HepG2 (cell line): ENCODE data around the gene CBLB. TPM values are rescaled to one million over a fixed set of nuclear protein-coding genes. Genes with fewer than 3 reads are reported as not detected.

Experiments used
- ATAC-seq: fragments of 200-7000 bp; cut with Tn5 transposase; 3 replicates; pipeline ENCODE4 v1.9.1; 2020; ENCODE audit warnings: mild to moderate bottlenecking, moderate library complexity
- BruUV-seq: library from RNA; stranded (reverse); fragments of 400-500 nt; replicated peaks from 2 replicates; lab custom pipeline; 2021; lab: Mats Ljungman, UMichigan
- CTCF ChIA-PET: fragments of 300-600 bp; formaldehyde crosslinking; extraction: SDS; loops from one replicate; lab custom pipeline; 2021; ENCODE audit warnings: low total read pairs, inconsistent platforms, low intra/inter-chr PET ratio; lab: Yijun Ruan, JAX
- POLR2A ChIA-PET: fragments of 350-600 bp; sonication (Branson Sonifier 250); formaldehyde crosslinking; loops from one replicate; lab custom pipeline; 2020; ENCODE audit warnings: antibody characterized with exemption, inconsistent platforms; lab: Yijun Ruan, JAX
- DNase-seq: peaks from one replicate; pipeline ENCODE4 v3.0.0-alpha.2; 2015; ENCODE audit warnings: low spot score
- FAIRE-seq: peaks from 3 replicates; lab custom pipeline; 2011; peaks lifted over from hg19 to GRCh38; lab: Jason Lieb, UNC
- H2AFZ ChIP-seq: one replicate; pipeline ENCODE4 v1.6.1; 2011; ENCODE audit warnings: low read length, inconsistent platforms
- H3K27ac ChIP-seq: fragments of 300-600 bp; 3 replicates; pipeline ENCODE4 v1.8.0; 2011; ENCODE audit warnings: mixed run types, mild to moderate bottlenecking, mixed read lengths, low read length, inconsistent platforms; ENCODE audit not compliant: insufficient read depth; ENCODE audit errors: extremely low read length
- H3K27me3 ChIP-seq, 2 experiments: fragments of 200-600 bp in 1 of 2; 2 replicates in 1 of 2; 3 replicates in 1 of 2; pipeline versions ENCODE4 v1.6.0 to v1.8.0; 2011; ENCODE audit warnings: low read length in 2 of 2, mild to moderate bottlenecking in 2 of 2, moderate library complexity in 2 of 2, inconsistent platforms in 1 of 2; ENCODE audit not compliant: insufficient read depth in 2 of 2, control insufficient read depth in 1 of 2
- H3K36me3 ChIP-seq, 2 experiments: fragments of 200-600 bp in 1 of 2; replicated peaks in 1 of 2; 2 replicates in 1 of 2; 3 replicates in 1 of 2; pipeline versions ENCODE4 v1.5.1 to v1.8.0; 2011; ENCODE audit warnings: low read length in 2 of 2, inconsistent platforms in 1 of 2; ENCODE audit not compliant: insufficient read depth in 2 of 2, control insufficient read depth in 1 of 2
- H3K4me1 ChIP-seq: 2 replicates; pipeline ENCODE4 v1.5.1; 2012; ENCODE audit warnings: low read length, inconsistent platforms; ENCODE audit not compliant: insufficient read depth
- H3K4me2 ChIP-seq: 2 replicates; pipeline ENCODE4 v1.6.0; 2011; ENCODE audit warnings: low read depth, low read length, inconsistent platforms
- H3K4me3 ChIP-seq, 3 experiments: fragments of 200-600 bp in 1 of 3; sonication (generic), shearing (Covaris generic) in 1 of 3; replicated peaks in 1 of 3; 2 replicates each; pipeline ENCODE4 v1.5.1; 2011 to 2016; ENCODE audit warnings: low read length in 3 of 3, inconsistent platforms in 2 of 3, low read depth in 2 of 3, mild to moderate bottlenecking in 2 of 3, control low read depth in 1 of 3, mixed read lengths in 1 of 3; ENCODE audit not compliant: insufficient read depth in 1 of 3
- H3K79me2 ChIP-seq: one replicate; pipeline ENCODE4 v1.6.1; 2011; ENCODE audit warnings: low read length, inconsistent platforms; ENCODE audit not compliant: insufficient read depth
- H3K9ac ChIP-seq: 2 replicates; pipeline ENCODE4 v1.6.0; 2011; ENCODE audit warnings: mild to moderate bottlenecking, low read depth, low read length, inconsistent platforms; ENCODE audit not compliant: insufficient read depth
- H3K9me3 ChIP-seq: 2 replicates; pipeline ENCODE4 v1.5.1; 2012; ENCODE audit warnings: mild to moderate bottlenecking, low read length
- H4K20me1 ChIP-seq: 2 replicates; pipeline ENCODE4 v1.6.0; 2011; ENCODE audit warnings: inconsistent platforms, mild to moderate bottlenecking, low read length, moderate library complexity; ENCODE audit not compliant: insufficient read depth
- CC2D1A ChIP-seq: sonication (generic); formaldehyde crosslinking; IDR thresholded peaks from 2 replicates; pipeline ENCODE4 v1.8.1; 2023; ENCODE audit warnings: mild to moderate bottlenecking, missing genetic modification reagents
- FOSL2 ChIP-seq: sonication (generic); formaldehyde crosslinking; IDR thresholded peaks from 2 replicates; pipeline ENCODE4 v1.4.0; 2020; ENCODE audit warnings: missing genetic modification reagents
- GABPA ChIP-seq, 2 experiments: IDR thresholded peaks; 2 replicates each; pipeline ENCODE4 v1.6.1; 2011 to 2016; ENCODE audit warnings: low read depth in 2 of 2, low read length in 1 of 2, missing biosample characterization in 1 of 2, missing genetic modification characterization in 1 of 2
- KAT2B ChIP-seq: fragments of 150-350 bp; IDR thresholded peaks from 2 replicates; pipeline ENCODE4 v1.6.1; 2014; ENCODE audit warnings: low read depth, low read length, borderline replicate concordance
- TSC22D2 ChIP-seq: sonication (generic); formaldehyde crosslinking; IDR thresholded peaks from 2 replicates; pipeline ENCODE4 v1.5.1; 2020; ENCODE audit warnings: missing genetic modification reagents, mild to moderate bottlenecking, borderline replicate concordance
- ZNF207 ChIP-seq: fragments of 450-650 bp; IDR thresholded peaks from 2 replicates; pipeline ENCODE4 v1.6.1; 2016; ENCODE audit warnings: antibody characterized with exemption, borderline replicate concordance
- ZNF256 ChIP-seq: sonication (generic); formaldehyde crosslinking; conservative IDR thresholded peaks from 2 replicates; pipeline ENCODE4 v1.4.0; 2020; ENCODE audit warnings: missing genetic modification reagents
- ZNF264 ChIP-seq: sonication (generic); formaldehyde crosslinking; IDR thresholded peaks from 2 replicates; pipeline ENCODE4 v1.4.0; 2020; ENCODE audit warnings: missing genetic modification reagents
- ZNF567 ChIP-seq: sonication (generic); formaldehyde crosslinking; IDR thresholded peaks from 2 replicates; pipeline ENCODE4 v1.8.1; 2023; ENCODE audit warnings: mild to moderate bottlenecking, missing genetic modification reagents, borderline replicate concordance
- ZNF660 ChIP-seq: sonication (generic); formaldehyde crosslinking; IDR thresholded peaks from 2 replicates; pipeline ENCODE4 v1.5.1; 2020; ENCODE audit warnings: mild to moderate bottlenecking, low read depth, missing genetic modification reagents, borderline replicate concordance
- WGBS: methylation state at CpG from one replicate; pipeline ENCODE4 v1.1.6; 2017; ENCODE audit warnings: low lambda C conversion rate; 5-methylcytosine and 5-hydroxymethylcytosine counted together
- in situ Hi-C: cut with HindIII; loops from 2 replicates; pipeline ENCODE4 v1.10.0; 2017; ENCODE audit warnings: low pct_unique_long_range_greater_than_20kb; ENCODE audit not compliant: extremely low pct_ligation_motif_present
- intact Hi-C: fragments of 100-400 bp; cut with micrococcal nuclease; formaldehyde crosslinking; loops from one replicate; pipeline ENCODE4 v1.10.0; 2022; ENCODE audit not compliant: unreplicated experiment
- polyA plus RNA-seq, 8 experiments: library from polyadenylated mRNA; depleted of rRNA in 3 of 8; stranded (reverse) in 7 of 8; unstranded in 1 of 8; fragments of >200 nt; fragmentation: Illumina TruSeq in 4 of 8; extraction: Trizol in 4 of 8; gene quantifications; 2 replicates each; pipeline versions ENCODE4 v1.2.1 to v1.2.3, GENCODE V29; 2011 to 2016; ENCODE audit warnings: low read depth in 4 of 8, missing spikeins in 1 of 8, mixed read lengths in 1 of 8; ENCODE audit not compliant: insufficient read depth in 1 of 8
- total RNA-seq, 5 experiments: library from RNA; depleted of rRNA; stranded (reverse); fragments of >200 nt; fragmentation: Illumina TruSeq; extraction: Trizol; gene quantifications; 2 replicates each; pipeline ENCODE4 v1.2.3, GENCODE V29; 2016; ENCODE audit warnings: low read depth in 1 of 5
- TF ChIP-seq, protein P1 (sequence below): sonication (generic); formaldehyde crosslinking; conservative IDR thresholded peaks from 2 replicates; pipeline ENCODE4 v1.8.0; 2022; ENCODE audit warnings: missing genetic modification reagents
- TF ChIP-seq, protein P2 (sequence below): IDR thresholded peaks from 2 replicates; pipeline ENCODE4 v1.6.1; 2016; ENCODE audit warnings: missing genetic modification reagents, missing compliant biosample characterization

The CBLB gene
- total and polyA plus RNA-seq, 2 of the 13 experiments (the other 11 are each of a cell fraction or from before 2014, with no cell fraction given): 9.8 to 16.4 TPM

DNA sequence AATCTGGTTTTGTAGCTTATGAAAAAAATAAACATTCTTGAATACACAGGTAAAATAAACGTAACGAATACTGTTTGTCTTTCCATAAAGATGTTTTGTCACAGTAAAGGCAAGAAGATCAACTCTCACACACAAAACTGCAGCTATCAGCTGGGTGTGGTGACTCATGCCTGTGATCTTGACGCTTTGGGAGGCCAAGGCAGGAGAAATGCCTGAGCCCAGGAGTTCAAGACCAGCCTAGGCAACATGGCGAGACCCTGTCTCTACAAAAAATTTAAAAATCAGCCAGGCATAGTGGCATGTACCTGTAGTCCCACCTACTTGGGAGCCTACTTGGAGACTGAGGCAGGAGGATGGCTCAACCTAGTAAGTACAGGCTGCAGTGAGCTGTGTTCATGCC, 39.6 kb downstream of the CBLB start:
- H2AFZ ChIP-seq: no peak overlapping the region
- CTCF ChIA-PET: no interaction called here
- FAIRE-seq: no peak
- H3K27me3 ChIP-seq: no peaks in the 10 kb centered on the region
- no peaks in the 10 kb centered on the region; the same call in none of the 2 replicates for H4K20me1 ChIP-seq
- no peak for DNase-seq
- in situ Hi-C loops: no loop called here
- intact Hi-C loops: loop anchor here (5.0 kb wide), 1 partner anchor 38 kb away; the partner anchor contains the start of gene CBLB
- H3K4me2 ChIP-seq: no peak overlapping the region
- no TSS peak for BruUV-seq
- H3K9me3 ChIP-seq: no peaks in the 10 kb centered on the region
- POLR2A ChIA-PET: no interaction called here
- no peak overlapping the region for H3K9ac ChIP-seq
- TF ChIP-seq CC2D1A (CRISPR knock-in tag) (no peak), FOSL2 (CRISPR knock-in tag) (peak; percentile 78)
- no peak overlapping the region for H3K4me3 ChIP-seq
- WGBS: 96% methylated on average over 3 of the region's 4 CpGs
- ATAC-seq: no peak
- peaks cover 4% of the 10 kb centered on the region for H3K79me2 ChIP-seq
- H3K36me3 ChIP-seq: no peaks in the 10 kb centered on the region
- H3K4me1 ChIP-seq: peaks cover 6% of the 10 kb centered on the region
- no peak overlapping the region for H3K27ac ChIP-seq

DNA sequence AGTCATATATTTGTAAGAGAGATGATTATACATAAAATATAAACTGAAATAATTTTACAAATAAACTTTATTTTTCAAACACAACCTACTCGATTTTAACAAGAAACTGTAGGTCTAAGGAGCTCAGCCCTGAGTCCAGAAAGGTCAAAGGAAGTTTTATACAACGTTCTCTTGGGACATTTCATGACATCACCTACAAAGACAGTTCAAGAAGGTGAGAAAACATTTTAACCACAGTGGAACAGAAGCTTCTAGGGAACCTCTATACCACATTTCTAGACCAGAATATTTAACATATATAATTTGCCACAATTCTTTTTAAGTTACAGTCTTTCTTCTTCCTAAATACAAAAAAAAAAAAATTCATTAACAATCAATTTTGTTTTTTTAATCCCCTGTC, 40.1 kb downstream of the CBLB start:
- Histone ChIP-seq H3K27me3 (no peaks in the 10 kb centered on the region), H2AFZ (no peak overlapping the region), H3K4me3 (no peak overlapping the region), H3K36me3 (no peaks in the 10 kb centered on the region), H3K9me3 (no peaks in the 10 kb centered on the region), H3K4me2 (no peak overlapping the region), H3K79me2 (peaks cover 4% of the 10 kb centered on the region), H3K9ac (no peak overlapping the region), H3K27ac (no peak overlapping the region), H3K4me1 (peaks cover 12% of the 10 kb centered on the region), H4K20me1 (no peaks in the 10 kb centered on the region; the same call in none of the 2 replicates)
- 90% methylated on average over 2 of the region's 2 CpGs for WGBS
- intact Hi-C loops: loop anchor here (5.0 kb wide), 1 partner anchor 39 kb away; the partner anchor contains the start of gene CBLB
- FAIRE-seq (no peak), ATAC-seq (no peak), DNase-seq (no peak)
- no TSS peak for BruUV-seq
- in situ Hi-C loops: no loop called here
- ChIA-PET POLR2A (no interaction called here), CTCF (no interaction called here)
- no peak for TF ChIP-seq ZNF567
- TF ChIP-seq TSC22D2: no peak
- no peak for TF ChIP-seq KAT2B
- TF ChIP-seq ZNF256: no peak
- TF ChIP-seq GABPA (IDR thresholded peaks at IDR 0.05; ENCODE audit: low read depth, low read length): no peak
- no peak for TF ChIP-seq GABPA (CRISPR knock-in tag; IDR thresholded peaks at IDR 0.05; ENCODE audit: low read depth)
- TF ChIP-seq ZNF207: no peak
- TF ChIP-seq ZNF264 (CRISPR knock-in tag): no peak
- TF ChIP-seq, protein P1, sequence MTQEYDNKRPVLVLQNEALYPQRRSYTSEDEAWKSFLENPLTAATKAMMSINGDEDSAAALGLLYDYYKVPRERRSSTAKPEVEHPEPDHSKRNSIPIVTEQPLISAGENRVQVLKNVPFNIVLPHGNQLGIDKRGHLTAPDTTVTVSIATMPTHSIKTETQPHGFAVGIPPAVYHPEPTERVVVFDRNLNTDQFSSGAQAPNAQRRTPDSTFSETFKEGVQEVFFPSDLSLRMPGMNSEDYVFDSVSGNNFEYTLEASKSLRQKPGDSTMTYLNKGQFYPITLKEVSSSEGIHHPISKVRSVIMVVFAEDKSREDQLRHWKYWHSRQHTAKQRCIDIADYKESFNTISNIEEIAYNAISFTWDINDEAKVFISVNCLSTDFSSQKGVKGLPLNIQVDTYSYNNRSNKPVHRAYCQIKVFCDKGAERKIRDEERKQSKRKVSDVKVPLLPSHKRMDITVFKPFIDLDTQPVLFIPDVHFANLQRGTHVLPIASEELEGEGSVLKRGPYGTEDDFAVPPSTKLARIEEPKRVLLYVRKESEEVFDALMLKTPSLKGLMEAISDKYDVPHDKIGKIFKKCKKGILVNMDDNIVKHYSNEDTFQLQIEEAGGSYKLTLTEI (CRISPR knock-in tag): no peak
- TF ChIP-seq, protein P2, sequence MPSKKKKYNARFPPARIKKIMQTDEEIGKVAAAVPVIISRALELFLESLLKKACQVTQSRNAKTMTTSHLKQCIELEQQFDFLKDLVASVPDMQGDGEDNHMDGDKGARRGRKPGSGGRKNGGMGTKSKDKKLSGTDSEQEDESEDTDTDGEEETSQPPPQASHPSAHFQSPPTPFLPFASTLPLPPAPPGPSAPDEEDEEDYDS (CRISPR knock-in tag): no peak
- no peak for TF ChIP-seq ZNF660 (CRISPR knock-in tag)
